Natural killer cell (primary cell): ENCODE data around the gene TRPC5OS. TPM values are rescaled to one million over a fixed set of nuclear protein-coding genes. Genes with fewer than 3 reads are reported as not detected.

Experiments
- ATAC-seq, 3 donors: fragments of 150-1000 bp in 2 of 3; fragments of 200-7000 bp in 1 of 3; cut with Tn5 transposase; 1 replicate in 1 of 3; 2 replicates in 2 of 3; pipeline ENCODE4 v1.10.0; 2021; ENCODE audit warnings: mild to moderate bottlenecking in 2 of 3, moderate library complexity in 2 of 3
- DNase-seq, 2 donors: peaks; one replicate each; pipeline versions ENCODE4 v3.0.0 to v3.0.0-alpha.2; 2013 to 2021; ENCODE audit warnings: mixed read lengths in 1 of 2
- H3K27ac ChIP-seq: one replicate; pipeline ENCODE4 v1.5.1; 2013; ENCODE audit warnings: mild to moderate bottlenecking, low read length
- H3K27me3 ChIP-seq: one replicate; pipeline ENCODE4 v1.6.1; 2013; ENCODE audit warnings: low read length; ENCODE audit not compliant: control insufficient read depth, insufficient read depth
- H3K36me3 ChIP-seq: one replicate; pipeline ENCODE4 v1.6.1; 2013; ENCODE audit warnings: low read length; ENCODE audit not compliant: control insufficient read depth, insufficient read depth
- H3K4me1 ChIP-seq: one replicate; pipeline ENCODE4 v1.6.1; 2013; ENCODE audit warnings: low read length; ENCODE audit not compliant: control insufficient read depth, insufficient read depth
- H3K4me3 ChIP-seq: one replicate; pipeline ENCODE4 v1.5.1; 2013; ENCODE audit warnings: low read length
- H3K9me3 ChIP-seq: one replicate; pipeline ENCODE4 v1.6.1; 2013; ENCODE audit warnings: low read length; ENCODE audit not compliant: control insufficient read depth, insufficient read depth
- H3K27ac Mint-ChIP-seq, 2 donors: one replicate each; pipeline ENCODE4 v1.8.0; 2022; ENCODE audit warnings: mild to moderate bottlenecking in 2 of 2, mixed read lengths in 2 of 2, moderate library complexity in 1 of 2
- H3K27me3 Mint-ChIP-seq, 2 donors: one replicate each; pipeline ENCODE4 v1.8.0; 2022; ENCODE audit warnings: low read depth in 2 of 2, mixed read lengths in 2 of 2
- H3K36me3 Mint-ChIP-seq: one replicate; pipeline ENCODE4 v1.8.0; 2022; ENCODE audit warnings: mixed read lengths
- H3K4me1 Mint-ChIP-seq, 2 donors: one replicate each; pipeline ENCODE4 v1.8.0; 2022; ENCODE audit warnings: mixed read lengths in 2 of 2
- H3K4me3 Mint-ChIP-seq: one replicate; pipeline ENCODE4 v1.8.0; 2022; ENCODE audit warnings: mild to moderate bottlenecking, moderate library complexity, mixed read lengths
- H3K9me3 Mint-ChIP-seq, 2 donors: one replicate each; pipeline ENCODE4 v1.8.0; 2022; ENCODE audit warnings: mixed read lengths in 2 of 2
- CTCF ChIP-seq: fragments of 200-600 bp; IDR thresholded peaks from one replicate; pipeline ENCODE4 v1.8.0; 2022; ENCODE audit warnings: antibody characterized with exemption
- WGBS: methylation state at CpG from one replicate; pipeline ENCODE4 v1.1.7; 2013; ENCODE audit warnings: missing lambda C conversion rate; ENCODE audit not compliant: insufficient coverage; 5-methylcytosine and 5-hydroxymethylcytosine counted together
- intact Hi-C: fragments of 100-400 bp; cut with micrococcal nuclease; formaldehyde crosslinking; loops from one replicate; pipeline ENCODE4 v1.14.2; 2022
- total RNA-seq, 4 donors: library from RNA; stranded (reverse); fragments of 120-200 nt in 1 of 4; gene quantifications; one replicate each; pipeline versions ENCODE4 v1.2.3 to v1.2.4, GENCODE V29; 2013 to 2022

TRPC5OS gene
- total RNA-seq: not detected
- not detected for total RNA-seq (2013)

GRCh38 chrX:111875881-111876280, at the start of gene TRPC5OS:
Gene TRPC5OS (plus strand): TSS chrX:111876181. CDS start chrX:111901850, 25,669 bp downstream.
- H3K27me3 Mint-ChIP-seq: no peaks in the 10 kb centered on the region
- intact Hi-C loops: no loop called here
- no peaks in the 10 kb centered on the region for H3K4me1 Mint-ChIP-seq
- no CpG with 5 or more reads among the region's 1 CpG for WGBS
- ATAC-seq (no peak), DNase-seq (no peak)
- no peak for TF ChIP-seq CTCF
- no peaks in the 10 kb centered on the region for H3K27me3 ChIP-seq
- H3K4me3 Mint-ChIP-seq: no peak within 1 kb of the TSS
- H3K27ac Mint-ChIP-seq: no peak within 1 kb of the TSS
- H3K9me3 Mint-ChIP-seq: no peaks in the 10 kb centered on the region
- no peaks in the 10 kb centered on the region for H3K36me3 Mint-ChIP-seq
- H3K27ac ChIP-seq: no peak within 1 kb of the TSS
- no peaks in the 10 kb centered on the region for H3K9me3 ChIP-seq
- H3K4me1 ChIP-seq: no peaks in the 10 kb centered on the region
- H3K36me3 ChIP-seq: no peaks in the 10 kb centered on the region
- no peak within 1 kb of the TSS for H3K4me3 ChIP-seq

- Mint-ChIP-seq H3K27ac (no peak overlapping the region), H3K4me1 (no peaks in the 10 kb centered on the region), H3K9me3 (no peaks in the 10 kb centered on the region), H3K27me3 (no peaks in the 10 kb centered on the region), H3K36me3 (no peaks in the 10 kb centered on the region), H3K4me3 (no peak overlapping the region)
- WGBS: 77% methylated on average over 2 of the region's 2 CpGs
- Histone ChIP-seq H3K27me3 (no peaks in the 10 kb centered on the region), H3K36me3 (no peaks in the 10 kb centered on the region), H3K27ac (no peak overlapping the region), H3K9me3 (no peaks in the 10 kb centered on the region), H3K4me1 (no peaks in the 10 kb centered on the region), H3K4me3 (no peak overlapping the region)
- TF ChIP-seq CTCF: no peak
- intact Hi-C loops: no loop called here
- ATAC-seq (no peak), DNase-seq (no peak)
These were observed 46.6 kb upstream of the TRPC5OS start for GRCh38 chrX:111829345-111829744.

GRCh38 chrX:111830571-111830970, 45.4 kb upstream of the TRPC5OS start:
- Histone ChIP-seq H3K27ac (no peak overlapping the region), H3K36me3 (no peaks in the 10 kb centered on the region), H3K4me3 (no peak overlapping the region), H3K9me3 (no peaks in the 10 kb centered on the region), H3K27me3 (no peaks in the 10 kb centered on the region), H3K4me1 (no peaks in the 10 kb centered on the region)
- Mint-ChIP-seq H3K27ac (no peak overlapping the region), H3K4me3 (no peak overlapping the region), H3K36me3 (no peaks in the 10 kb centered on the region), H3K4me1 (no peaks in the 10 kb centered on the region), H3K9me3 (no peaks in the 10 kb centered on the region), H3K27me3 (no peaks in the 10 kb centered on the region)
- DNase-seq: no peak
- 100% methylated on average over 2 of the region's 2 CpGs for WGBS
- no peak for ATAC-seq
- intact Hi-C loops: no loop called here
- no peak for TF ChIP-seq CTCF

- Mint-ChIP-seq H3K9me3 (no peaks in the 10 kb centered on the region), H3K36me3 (no peaks in the 10 kb centered on the region), H3K4me3 (no peak overlapping the region), H3K4me1 (no peaks in the 10 kb centered on the region), H3K27me3 (no peaks in the 10 kb centered on the region), H3K27ac (no peak overlapping the region)
- no peak overlapping the region for H3K27ac ChIP-seq
- H3K27me3 ChIP-seq: no peaks in the 10 kb centered on the region
- ATAC-seq (no peak), DNase-seq (no peak)
- no peaks in the 10 kb centered on the region for H3K9me3 ChIP-seq
- WGBS: 100% methylated on average over 1 of the region's 1 CpG
- no peak for TF ChIP-seq CTCF
- no peaks in the 10 kb centered on the region for H3K4me1 ChIP-seq
- intact Hi-C loops: no loop called here
- H3K36me3 ChIP-seq: no peaks in the 10 kb centered on the region
- no peak overlapping the region for H3K4me3 ChIP-seq
These were observed 44.6 kb upstream of the TRPC5OS start for GRCh38 chrX:111831343-111831742.
